HG03342 (cell line): ENCODE measurements around the gene PRKD2.
"Not testable (repeated sequence)": the region's sequence is repeated elsewhere in the genome, so short reads cannot be mapped to it uniquely, and the experiment has no call there.

Source experiments
- ATAC-seq: cut with Tn5 transposase; IDR thresholded peaks from one replicate; pipeline ENCODE4 v1.9.1; 2021; ENCODE audit warnings: mild to moderate bottlenecking, moderate library complexity; ENCODE audit not compliant: unreplicated experiment

The PRKD2 gene

DNA sequence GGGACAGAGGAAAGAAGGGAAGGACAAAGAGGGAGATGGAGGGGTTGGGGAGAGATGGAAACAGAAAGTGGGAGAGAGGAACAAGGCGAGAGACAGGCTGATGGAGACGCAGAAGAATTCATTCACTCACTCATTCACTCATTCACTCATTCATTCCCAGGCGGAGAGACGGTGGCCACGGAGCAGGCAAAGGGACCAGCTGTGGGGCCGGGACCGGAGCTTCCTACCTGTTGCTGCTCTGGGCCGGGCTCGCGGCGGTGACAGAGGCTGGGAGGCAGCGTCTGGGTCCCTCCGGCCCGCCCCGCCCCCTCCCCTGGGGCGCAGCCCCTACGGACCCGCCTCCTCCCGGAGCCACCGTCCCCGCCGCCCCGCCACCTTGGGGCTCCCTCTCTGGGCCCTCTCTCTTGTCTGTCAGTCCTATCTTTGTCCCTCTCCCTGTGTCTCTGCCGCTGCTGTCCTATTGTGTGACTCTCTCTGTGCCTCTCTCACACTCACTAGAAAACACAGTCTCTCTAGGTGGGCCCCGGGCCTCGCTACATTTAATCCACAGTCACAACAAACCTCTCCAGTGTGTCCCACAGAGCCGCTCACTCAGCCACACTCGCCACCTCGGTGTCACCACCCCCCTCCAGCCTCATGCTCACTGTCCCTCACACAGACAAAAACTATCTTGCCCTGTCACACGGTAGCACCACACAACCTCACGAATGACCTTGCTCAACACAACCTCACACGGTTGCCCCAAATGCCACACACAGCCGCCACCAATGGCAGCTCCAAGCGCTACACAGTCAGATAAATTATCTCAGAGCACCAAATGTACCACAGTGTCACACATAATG is 80.8 kb downstream of the PRKD2 start, which contains the start of gene GNG8:
GNG8 (minus strand) TSS at position 283 of the 842 bp plus-strand sequence. CDS start 1,520 bp downstream, outside the sequence.
- no peak for ATAC-seq

DNA sequence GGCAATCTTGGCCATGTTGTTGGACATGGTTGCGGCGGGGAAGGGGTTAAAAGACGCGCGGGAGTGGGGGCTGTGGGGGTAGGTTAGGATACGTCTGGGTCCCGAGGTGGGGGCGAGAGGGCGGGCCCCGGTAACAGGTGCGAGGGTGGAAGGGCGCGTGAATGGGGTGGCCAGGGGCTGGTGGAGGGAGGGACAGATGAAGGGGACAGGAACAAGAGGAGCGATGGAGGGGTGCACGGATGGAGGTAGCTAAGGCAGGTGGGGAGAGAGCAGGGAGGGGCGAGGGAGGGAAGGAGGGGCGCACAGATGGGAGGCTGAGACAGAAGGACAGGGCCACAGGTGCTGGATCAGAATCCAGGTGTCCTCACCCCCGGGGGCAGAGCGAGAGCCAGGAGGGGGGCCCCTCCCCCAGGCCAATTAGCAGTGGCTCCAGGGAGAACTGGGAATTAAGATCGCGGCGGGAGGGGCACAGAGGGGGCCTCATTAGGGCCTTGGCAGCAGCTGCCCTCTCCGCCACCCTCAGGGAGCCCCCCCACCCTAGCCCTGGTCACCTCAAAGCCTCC is 82.2 kb downstream of the PRKD2 start:
- no peak for ATAC-seq

DNA sequence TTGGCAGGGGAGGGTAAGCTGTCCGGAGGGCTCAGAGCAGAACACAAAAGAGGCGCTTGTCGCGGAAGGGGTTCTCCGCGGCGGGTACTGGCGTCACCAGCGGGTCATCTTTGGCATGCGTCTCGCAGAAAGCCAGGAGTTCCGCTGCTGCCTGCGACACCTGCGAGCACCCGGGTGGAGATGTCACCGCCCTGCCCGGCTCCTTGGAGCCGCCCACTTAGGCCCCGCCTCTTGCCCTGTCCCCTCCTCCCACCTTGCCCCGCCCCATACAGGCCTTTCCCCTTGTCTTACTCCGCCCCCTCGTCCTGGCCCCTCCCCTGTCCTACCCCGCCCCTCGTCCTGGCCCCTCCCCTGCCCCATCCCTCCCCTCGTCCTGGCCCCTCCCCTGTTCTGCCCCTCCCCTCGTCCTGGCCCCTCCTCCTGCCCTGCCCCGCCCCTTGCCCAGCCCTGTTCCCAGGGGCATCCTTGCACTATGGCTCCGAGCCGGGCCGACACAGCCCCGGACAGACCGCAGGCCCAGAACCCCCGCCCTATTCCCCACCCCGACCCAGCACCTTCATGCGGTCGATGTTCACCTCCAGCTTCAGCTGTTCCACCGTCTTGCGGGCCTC is 82.8 kb downstream of the PRKD2 start:
- peak; percentile 46 for ATAC-seq

DNA sequence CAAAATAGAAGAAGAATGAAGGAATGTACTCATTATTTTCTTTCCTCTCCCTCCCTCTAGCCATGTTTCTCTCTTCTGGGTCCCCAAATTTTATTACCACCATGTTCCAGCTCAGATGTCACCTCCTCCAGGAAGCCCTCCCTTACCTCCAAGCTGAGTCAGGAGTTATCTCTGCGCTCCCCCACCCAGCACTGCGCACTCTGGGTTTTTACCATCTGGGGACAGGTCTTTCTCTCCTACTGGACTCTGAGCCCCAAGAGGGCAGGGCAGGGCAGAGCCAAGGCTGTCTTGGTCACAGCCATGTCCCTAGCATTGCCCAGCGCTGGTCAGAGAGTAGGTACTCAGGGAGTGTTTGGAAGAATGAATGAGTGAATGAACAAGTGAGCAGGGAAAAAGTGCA is 83.8 kb downstream of the PRKD2 start:
- ATAC-seq, result no peak

DNA sequence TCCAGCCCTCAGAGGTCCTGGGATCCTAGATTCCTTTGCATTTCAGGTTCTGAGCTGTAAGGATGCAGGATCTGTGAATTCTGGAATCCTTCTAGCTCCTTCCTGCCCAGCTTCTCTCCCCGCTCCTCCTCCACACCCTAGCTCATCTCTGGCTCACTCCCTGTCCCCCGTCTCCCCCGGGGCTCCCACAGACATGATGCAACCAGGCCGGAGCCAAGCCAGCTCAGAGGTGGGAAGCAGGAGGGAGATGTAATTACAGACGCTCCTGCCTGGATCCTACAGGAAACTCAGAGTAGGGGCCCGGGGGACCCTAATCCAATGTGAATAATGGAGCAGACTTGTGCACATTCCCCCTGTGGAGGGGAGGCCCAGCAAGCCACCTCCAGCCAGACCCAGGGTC is 85.4 kb downstream of the PRKD2 start:
- no peak for ATAC-seq

DNA sequence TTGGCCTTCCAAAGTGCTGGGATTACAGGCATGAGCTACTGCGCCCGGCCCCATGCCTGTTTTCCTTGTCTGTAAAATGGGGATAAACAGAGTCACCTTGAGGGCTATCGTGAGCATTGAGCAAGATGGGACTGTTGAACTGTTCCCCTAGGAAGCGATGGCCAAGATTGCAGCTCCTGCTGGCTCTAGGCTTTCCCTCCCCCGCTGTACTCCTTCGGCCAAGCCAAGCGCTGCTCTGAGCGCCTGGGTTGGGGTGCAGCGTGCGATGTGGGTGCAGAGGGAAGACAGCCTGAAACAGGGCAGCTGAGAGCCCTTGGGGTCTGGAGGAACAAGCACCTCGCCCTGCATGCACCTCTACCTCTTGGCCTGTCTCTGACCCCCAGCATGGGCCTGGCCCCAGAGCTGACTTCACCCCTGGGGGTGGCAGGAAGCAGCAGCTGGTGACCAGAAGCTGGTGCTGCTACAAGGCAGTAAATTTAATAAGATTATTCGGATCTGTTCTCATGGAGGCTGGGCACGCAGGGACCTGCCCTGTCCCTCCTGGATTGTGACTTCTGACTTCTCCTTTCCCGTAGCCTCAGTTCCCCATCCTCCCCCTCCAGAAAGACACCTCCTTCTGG is 86.2 kb downstream of the PRKD2 start:
- no peak for ATAC-seq

DNA sequence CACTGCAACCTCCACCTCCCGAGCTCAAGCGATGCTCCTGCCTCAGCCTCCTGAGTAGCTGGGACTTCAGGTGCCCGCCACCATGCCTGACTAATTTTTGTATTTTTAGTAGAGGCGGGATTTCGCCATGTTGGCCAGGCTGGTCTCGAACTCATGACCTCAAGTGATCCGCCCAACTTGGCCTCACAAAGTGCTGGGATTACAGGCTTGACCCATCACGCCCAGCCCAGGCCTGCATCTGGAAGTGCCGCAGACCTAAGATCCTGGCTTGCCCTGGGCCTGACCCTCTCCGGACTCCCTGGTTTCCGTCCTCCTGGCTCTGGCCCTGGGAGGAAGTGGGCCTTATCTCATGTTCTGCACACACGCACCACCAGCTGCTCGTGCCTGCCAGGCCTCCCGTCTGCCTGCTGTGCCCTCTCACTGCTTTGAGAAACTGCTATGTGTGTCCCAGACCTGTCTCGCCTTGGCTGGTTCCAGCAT is 87.3 kb downstream of the PRKD2 start:
- ATAC-seq, result no peak

DNA sequence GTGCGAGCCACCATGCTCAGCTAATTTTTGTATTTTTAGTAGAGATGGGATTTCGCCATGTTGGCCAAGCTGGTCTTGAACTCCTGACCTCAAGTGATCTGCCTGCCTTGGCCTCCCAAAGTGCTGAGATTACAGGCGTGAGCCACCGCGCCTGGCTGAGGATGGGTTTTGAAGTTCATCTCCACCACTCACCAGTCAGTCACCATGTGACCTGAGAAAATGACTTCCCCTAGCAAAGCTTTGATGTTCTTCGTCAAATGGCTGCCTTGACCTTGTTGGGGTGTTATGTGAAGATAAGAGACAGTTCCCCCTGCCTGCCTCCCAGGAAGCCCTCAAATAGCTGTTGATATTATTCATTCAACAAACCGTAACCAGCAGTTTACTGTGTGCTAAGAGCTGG is 87.9 kb downstream of the PRKD2 start:
- not testable (repeated sequence) for ATAC-seq

DNA sequence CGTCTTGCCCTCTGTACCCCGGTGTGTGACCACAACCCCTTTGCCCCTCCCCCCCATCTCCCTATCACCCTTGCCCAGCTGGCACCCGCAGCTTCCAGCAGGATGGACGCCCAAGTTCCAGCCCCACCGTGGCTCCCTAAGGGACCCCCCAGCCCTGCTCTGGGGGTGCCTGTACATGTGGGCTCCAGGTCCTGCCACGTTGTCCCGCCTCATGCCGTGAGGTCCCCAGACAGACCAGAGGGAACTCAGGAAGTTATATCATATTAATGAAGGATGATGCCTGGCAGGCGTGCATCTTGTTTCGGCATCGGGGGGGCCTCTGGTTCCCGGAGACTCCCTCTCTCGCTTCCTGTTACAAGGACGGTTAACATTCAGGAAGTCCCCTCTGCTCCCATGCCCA is 90.5 kb downstream of the PRKD2 start:
- no peak for ATAC-seq

DNA sequence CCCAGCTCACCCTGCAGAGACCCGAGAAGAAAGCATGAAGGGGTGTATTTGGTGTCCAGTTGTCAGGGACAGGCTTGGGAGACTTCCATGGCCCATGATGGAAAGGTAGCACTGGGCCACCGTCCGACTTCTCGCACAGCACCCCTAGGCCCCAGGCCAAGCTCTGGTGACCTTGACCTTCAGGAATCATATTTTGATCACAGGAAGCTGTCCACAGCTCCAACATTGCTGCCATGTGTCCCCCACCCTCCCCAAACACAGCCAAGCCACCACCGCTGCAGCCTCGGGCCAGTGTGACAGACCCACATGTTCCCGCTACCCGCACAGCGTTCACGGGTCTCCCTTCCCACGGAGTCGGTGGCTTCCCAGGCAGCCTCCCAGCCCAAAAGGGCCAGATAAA is 91.2 kb downstream of the PRKD2 start:
- no peak for ATAC-seq

DNA sequence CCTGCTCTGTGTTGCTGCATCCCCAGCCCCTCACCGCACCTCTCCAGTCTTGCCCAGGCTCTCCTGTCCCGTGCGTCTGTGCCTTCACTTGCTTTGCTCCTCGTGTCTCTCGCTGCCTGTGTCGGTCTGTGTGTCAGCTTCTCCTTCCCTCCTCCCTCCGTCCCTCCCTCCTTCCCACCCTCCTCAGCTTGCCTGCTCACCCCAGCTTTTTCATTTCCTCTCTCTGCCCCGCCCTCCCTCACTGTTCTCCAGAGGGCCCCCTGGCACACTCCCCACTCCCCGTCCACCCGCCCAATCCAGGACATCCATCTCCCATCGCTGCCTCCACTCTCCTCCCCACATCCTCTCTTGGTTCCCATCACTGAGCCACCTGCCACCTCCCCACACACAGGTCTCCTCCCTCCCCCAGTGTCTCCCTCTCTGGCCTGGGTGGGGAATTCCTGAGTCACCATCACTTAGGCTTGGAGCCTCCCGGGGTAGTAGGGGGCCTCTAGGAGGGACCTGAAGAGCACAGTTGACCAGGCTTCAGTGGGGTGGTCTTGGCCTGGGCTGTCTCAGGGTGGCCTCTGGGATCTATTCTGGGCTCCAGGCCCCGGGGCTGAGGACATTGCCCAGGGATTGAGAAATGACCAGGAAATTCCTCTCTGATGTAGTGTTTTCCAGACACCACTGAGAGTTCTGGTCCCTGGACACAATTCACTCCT is 91.8 kb downstream of the PRKD2 start, which contains the start of gene PTGIR:
PTGIR (minus strand) TSS at position 132 of the 704 bp plus-strand sequence. CDS start 864 bp downstream, outside the sequence.
- ATAC-seq, result no peak
